ENCODE results near the gene ARL11. TPM values are rescaled to one million over a fixed set of nuclear protein-coding genes. Genes with fewer than 3 reads are reported as not detected.

The ARL11 gene
- total and polyA plus RNA-seq, 7 donors: 0.09 to 0.71 (median 0.14) TPM

- no peaks in the 10 kb centered on the region for H3K9me3 ChIP-seq
- no peak overlapping the region for H3K27ac ChIP-seq
- intact Hi-C loops (cut with DNase I): loop anchor here in 1 of 2 donors (10.0 kb wide), 1 partner anchor 110 kb away; the partner anchor contains the start of gene PHF11
- H3K27me3 ChIP-seq (ENCODE audit: insufficient read depth in 3 of 3, low read length in 2 of 3): no peaks in the 10 kb centered on the region
- DNase-seq (no peak), ATAC-seq (no peak)
- H3K36me3 ChIP-seq (ENCODE audit: insufficient read depth in 1 of 2, low read depth in 1 of 2): no peaks in the 10 kb centered on the region
- no peak for TF ChIP-seq CTCF (IDR thresholded peaks at IDR 0.05)
- 47 to 54% (median 49%) methylated on average over 5 of the region's 5 CpGs for WGBS, 3 donors
- H3K4me1 ChIP-seq: no peaks in the 10 kb centered on the region
- H3K4me3 ChIP-seq: no peak overlapping the region
These were observed 23.7 kb upstream of the ARL11 start for GRCh38 chr13:49604570-49604969.

GRCh38 chr13:49606747-49607648, 21.3 kb upstream of the ARL11 start:
- intact Hi-C loops (cut with DNase I): loop anchor here (1.0 to 10.0 kb wide), 3 partner anchors 112 to 306 kb away; partner anchors contain the start of gene PHF11 (in 1 of the 2)
- no peaks in the 10 kb centered on the region for H3K36me3 ChIP-seq (ENCODE audit: insufficient read depth in 1 of 2, low read depth in 1 of 2)
- H3K9me3 ChIP-seq: no peaks in the 10 kb centered on the region
- H3K27me3 ChIP-seq (ENCODE audit: insufficient read depth in 3 of 3, low read length in 2 of 3): no peaks in the 10 kb centered on the region
- DNase-seq (peak; percentile 84 to 91), ATAC-seq (peak; percentile 89 to 100 (median 98))
- TF ChIP-seq CTCF (IDR thresholded peaks at IDR 0.05): peak; percentile 84
- no peaks in the 10 kb centered on the region for H3K4me1 ChIP-seq
- peak overlapping the region; percentile 54 for H3K4me3 ChIP-seq
- 31 to 36% (median 31%) methylated on average over 15 of the region's 15 CpGs for WGBS, 3 donors
- no peak overlapping the region for H3K27ac ChIP-seq

GRCh38 chr13:49607761-49608160, 20.5 kb upstream of the ARL11 start:
- ATAC-seq (no peak), DNase-seq (no peak)
- Histone ChIP-seq H3K27me3 (ENCODE audit: insufficient read depth in 3 of 3, low read length in 2 of 3) (no peaks in the 10 kb centered on the region), H3K4me1 (no peaks in the 10 kb centered on the region), H3K36me3 (ENCODE audit: insufficient read depth in 1 of 2, low read depth in 1 of 2) (no peaks in the 10 kb centered on the region), H3K9me3 (no peaks in the 10 kb centered on the region), H3K27ac (no peak overlapping the region), H3K4me3 (no peak overlapping the region)
- intact Hi-C loops (cut with DNase I): loop anchor here (1.0 to 10.0 kb wide), 3 partner anchors 113 to 307 kb away; partner anchors contain the start of gene PHF11 (in 1 of the 2)
- no peak for TF ChIP-seq CTCF (IDR thresholded peaks at IDR 0.05)
- WGBS, 3 donors: 64 to 72% (median 71%) methylated on average over 5 of the region's 5 CpGs

- intact Hi-C loops (cut with DNase I): loop anchor here in 1 of 2 donors (10.0 kb wide), 1 partner anchor 114 kb away; the partner anchor contains the start of gene PHF11
- DNase-seq (no peak), ATAC-seq (no peak)
- Histone ChIP-seq H3K36me3 (ENCODE audit: insufficient read depth in 1 of 2, low read depth in 1 of 2) (no peaks in the 10 kb centered on the region), H3K9me3 (no peaks in the 10 kb centered on the region), H3K4me1 (no peaks in the 10 kb centered on the region), H3K4me3 (no peak overlapping the region), H3K27me3 (ENCODE audit: insufficient read depth in 3 of 3, low read length in 2 of 3) (no peaks in the 10 kb centered on the region), H3K27ac (no peak overlapping the region)
- 85 to 100% (median 92%) methylated on average over 1 of the region's 1 CpG for WGBS, 3 donors
- no peak for TF ChIP-seq CTCF (IDR thresholded peaks at IDR 0.05)
These were observed 19.5 kb upstream of the ARL11 start for GRCh38 chr13:49608651-49609331.
